ENCODE data around the gene MGLL. TPM values are rescaled to one million over a fixed set of nuclear protein-coding genes. Genes with fewer than 3 reads are reported as not detected.

The MGLL gene
- total RNA-seq, 1 donor from 2014 or later, result 27.3 TPM

DNA sequence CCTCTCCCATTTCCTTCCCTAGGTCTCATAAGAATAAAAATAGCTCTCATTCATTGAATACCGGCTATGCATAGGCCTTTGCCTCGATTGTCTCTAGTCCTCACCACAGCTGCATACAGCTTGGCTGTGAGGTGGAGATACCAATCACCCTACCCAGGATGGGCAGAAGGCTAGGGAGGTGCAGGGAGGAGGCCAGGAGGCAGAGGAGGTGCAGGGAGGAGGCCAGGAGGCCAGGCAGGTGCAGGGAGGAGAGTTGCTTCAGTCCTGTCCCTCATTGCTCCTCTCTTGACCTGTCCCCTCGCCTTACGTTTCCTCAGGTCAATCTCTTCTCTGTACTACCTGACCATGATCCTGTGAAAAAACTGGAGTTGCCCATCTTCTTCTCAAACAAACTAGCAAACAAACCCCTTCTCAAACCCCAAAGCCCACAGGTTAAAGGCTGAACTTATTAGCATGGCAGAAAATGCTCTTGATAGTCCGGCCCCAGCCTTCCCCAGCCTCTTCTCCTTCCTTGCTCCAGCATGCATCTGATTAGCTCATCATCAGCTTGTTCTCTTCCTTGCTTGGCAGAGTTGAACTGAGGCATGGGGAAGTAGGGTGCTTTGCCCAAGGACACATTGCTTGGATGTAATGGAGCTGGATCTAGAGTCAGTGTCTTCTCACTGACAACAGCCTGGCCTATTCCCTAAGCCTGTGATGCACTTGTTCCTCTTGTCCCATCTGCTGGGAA, 177.5 kb downstream of the MGLL start:
- Mint-ChIP-seq H3K9me3 (ENCODE audit: unreplicated experiment) (no peaks in the 10 kb centered on the region), H3K27me3 (ENCODE audit: low read depth, unreplicated experiment) (peaks cover 8% of the 10 kb centered on the region), H3K4me3 (ENCODE audit: unreplicated experiment) (no peak overlapping the region), H3K27ac (ENCODE audit: unreplicated experiment) (no peak overlapping the region), H3K4me1 (ENCODE audit: low read depth, unreplicated experiment) (peaks cover 3% of the 10 kb centered on the region), H3K36me3 (ENCODE audit: low read depth, unreplicated experiment) (no peaks in the 10 kb centered on the region)
- DNase-seq (ENCODE audit: low read depth) (no peak), FAIRE-seq (no peak)
- Histone ChIP-seq H3K9me3 (ENCODE audit: insufficient read depth, low read depth, low read length) (no peaks in the 10 kb centered on the region), H3K9ac (ENCODE audit: low read length) (no peak overlapping the region), H3K27ac (ENCODE audit: low read depth, low read length) (no peak overlapping the region), H4K20me1 (ENCODE audit: insufficient read depth, low read length) (no peaks in the 10 kb centered on the region), H3K4me1 (ENCODE audit: insufficient read depth, low read length) (peaks cover 3% of the 10 kb centered on the region), H3K27me3 (ENCODE audit: insufficient read depth, low read length) (no peaks in the 10 kb centered on the region), H3K79me2 (ENCODE audit: insufficient read depth, low read length) (no peaks in the 10 kb centered on the region), H2AFZ (ENCODE audit: low read depth, low read length) (no peak overlapping the region), H3K4me2 (ENCODE audit: low read length) (no peak overlapping the region), H3K4me3 (ENCODE audit: insufficient read depth, low read depth, low read length) (no peak overlapping the region), H3K36me3 (ENCODE audit: insufficient read depth, low read length) (no peaks in the 10 kb centered on the region)
- TF ChIP-seq, protein P1, sequence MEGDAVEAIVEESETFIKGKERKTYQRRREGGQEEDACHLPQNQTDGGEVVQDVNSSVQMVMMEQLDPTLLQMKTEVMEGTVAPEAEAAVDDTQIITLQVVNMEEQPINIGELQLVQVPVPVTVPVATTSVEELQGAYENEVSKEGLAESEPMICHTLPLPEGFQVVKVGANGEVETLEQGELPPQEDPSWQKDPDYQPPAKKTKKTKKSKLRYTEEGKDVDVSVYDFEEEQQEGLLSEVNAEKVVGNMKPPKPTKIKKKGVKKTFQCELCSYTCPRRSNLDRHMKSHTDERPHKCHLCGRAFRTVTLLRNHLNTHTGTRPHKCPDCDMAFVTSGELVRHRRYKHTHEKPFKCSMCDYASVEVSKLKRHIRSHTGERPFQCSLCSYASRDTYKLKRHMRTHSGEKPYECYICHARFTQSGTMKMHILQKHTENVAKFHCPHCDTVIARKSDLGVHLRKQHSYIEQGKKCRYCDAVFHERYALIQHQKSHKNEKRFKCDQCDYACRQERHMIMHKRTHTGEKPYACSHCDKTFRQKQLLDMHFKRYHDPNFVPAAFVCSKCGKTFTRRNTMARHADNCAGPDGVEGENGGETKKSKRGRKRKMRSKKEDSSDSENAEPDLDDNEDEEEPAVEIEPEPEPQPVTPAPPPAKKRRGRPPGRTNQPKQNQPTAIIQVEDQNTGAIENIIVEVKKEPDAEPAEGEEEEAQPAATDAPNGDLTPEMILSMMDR (IDR thresholded peaks at IDR 0.05; ENCODE audit: insufficient read depth, low read depth, low read length), result no peak
- TF ChIP-seq EZH2 (IDR thresholded peaks at IDR 0.05; ENCODE audit: insufficient read depth, low read length), result no peak

DNA sequence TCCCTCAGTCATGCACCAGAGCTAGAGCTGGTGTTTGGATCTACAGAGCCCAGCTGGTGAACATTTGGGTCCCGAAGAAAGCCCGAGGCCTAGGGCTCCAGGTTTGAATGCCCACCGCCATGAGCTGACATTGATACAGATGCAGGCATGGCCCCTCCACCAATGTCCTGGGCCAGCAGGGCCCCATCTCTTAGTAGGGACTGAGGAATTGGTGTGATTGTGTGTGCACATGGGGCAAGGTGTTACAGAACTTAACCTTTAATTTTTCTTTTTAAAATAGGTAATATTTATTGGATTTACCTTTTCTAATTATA, 182.3 kb downstream of the MGLL start:
- TF ChIP-seq EZH2 (IDR thresholded peaks at IDR 0.05; ENCODE audit: insufficient read depth, low read length), result no peak
- TF ChIP-seq, protein P1 (IDR thresholded peaks at IDR 0.05; ENCODE audit: insufficient read depth, low read depth, low read length), result no peak
- Histone ChIP-seq H3K79me2 (ENCODE audit: insufficient read depth, low read length) (no peaks in the 10 kb centered on the region), H3K4me1 (ENCODE audit: insufficient read depth, low read length) (peaks cover 10% of the 10 kb centered on the region), H3K9ac (ENCODE audit: low read length) (no peak overlapping the region), H3K4me2 (ENCODE audit: low read length) (peak overlapping the region; percentile 3), H3K9me3 (ENCODE audit: insufficient read depth, low read depth, low read length) (no peaks in the 10 kb centered on the region), H2AFZ (ENCODE audit: low read depth, low read length) (no peak overlapping the region), H4K20me1 (ENCODE audit: insufficient read depth, low read length) (no peaks in the 10 kb centered on the region), H3K4me3 (ENCODE audit: insufficient read depth, low read depth, low read length) (no peak overlapping the region), H3K27me3 (ENCODE audit: insufficient read depth, low read length) (no peaks in the 10 kb centered on the region), H3K27ac (ENCODE audit: low read depth, low read length) (no peak overlapping the region), H3K36me3 (ENCODE audit: insufficient read depth, low read length) (no peaks in the 10 kb centered on the region)
- H3K27me3 Mint-ChIP-seq (ENCODE audit: low read depth, unreplicated experiment), result peaks cover 4% of the 10 kb centered on the region
- DNase-seq (ENCODE audit: low read depth), result no peak
- H3K36me3 Mint-ChIP-seq (ENCODE audit: low read depth, unreplicated experiment), result no peaks in the 10 kb centered on the region
- H3K9me3 Mint-ChIP-seq (ENCODE audit: unreplicated experiment), result no peaks in the 10 kb centered on the region
- no peak for FAIRE-seq
- H3K4me3 Mint-ChIP-seq (ENCODE audit: unreplicated experiment), result no peak overlapping the region
- peaks cover 28% of the 10 kb centered on the region for H3K4me1 Mint-ChIP-seq (ENCODE audit: low read depth, unreplicated experiment)
- H3K27ac Mint-ChIP-seq (ENCODE audit: unreplicated experiment), result peak overlapping the region; percentile 42
